Lower lobe of right lung (tissue), 2 donors: ENCODE data around the gene IGFBP3. TPM values are rescaled to one million over a fixed set of nuclear protein-coding genes. Genes with fewer than 3 reads are reported as not detected.
A peak's percentile ranks its signal among the peaks of the same experiment; 100 is the strongest.

Experiments
- ATAC-seq, 2 donors: fragments of 200-7000 bp; cut with Tn5 transposase; one replicate each; pipeline ENCODE4 v1.9.1; 2020 to 2022; ENCODE audit warnings: mild to moderate bottlenecking in 2 of 2, moderate library complexity in 2 of 2
- DNase-seq: peaks from one replicate; pipeline ENCODE4 v3.0.0-alpha.2; 2020
- H3K27ac ChIP-seq: fragments of 200-600 bp; one replicate; pipeline ENCODE4 v1.8.0; 2022
- H3K27me3 ChIP-seq: fragments of 200-600 bp; one replicate; pipeline ENCODE4 v1.8.0; 2022; ENCODE audit warnings: low read depth
- H3K36me3 ChIP-seq: fragments of 200-600 bp; one replicate; pipeline ENCODE4 v1.8.0; 2022; ENCODE audit warnings: mild to moderate bottlenecking
- H3K4me1 ChIP-seq: fragments of 200-600 bp; one replicate; pipeline ENCODE4 v1.8.0; 2022
- H3K4me3 ChIP-seq: fragments of 200-600 bp; one replicate; pipeline ENCODE4 v1.8.0; 2022; ENCODE audit warnings: mild to moderate bottlenecking
- H3K9me3 ChIP-seq: fragments of 200-600 bp; one replicate; pipeline ENCODE4 v1.8.0; 2022
- intact Hi-C: fragments of 100-400 bp; cut with DNase I; formaldehyde crosslinking; loops from one replicate; pipeline ENCODE4 v1.11.0; 2022
- total RNA-seq: library from RNA; stranded (reverse); fragmentation: NEBNext Ultra II Directional; extraction: Animal tissue kit (Norgen Biotek cat#: 25700); gene quantifications from one replicate; pipeline ENCODE4 v1.2.1, GENCODE V29; 2021
- TF ChIP-seq, protein P1 (sequence below): fragments of 200-600 bp; IDR thresholded peaks from one replicate; pipeline ENCODE4 v1.8.0; 2022; ENCODE audit warnings: antibody characterized with exemption, mild to moderate bottlenecking
- donor health status: DM: no; HTN: yes; CAD: no; lungs with severe emphysema.

Gene IGFBP3
- total RNA-seq, 1 donor from 2014 or later = 32.2 TPM

DNA sequence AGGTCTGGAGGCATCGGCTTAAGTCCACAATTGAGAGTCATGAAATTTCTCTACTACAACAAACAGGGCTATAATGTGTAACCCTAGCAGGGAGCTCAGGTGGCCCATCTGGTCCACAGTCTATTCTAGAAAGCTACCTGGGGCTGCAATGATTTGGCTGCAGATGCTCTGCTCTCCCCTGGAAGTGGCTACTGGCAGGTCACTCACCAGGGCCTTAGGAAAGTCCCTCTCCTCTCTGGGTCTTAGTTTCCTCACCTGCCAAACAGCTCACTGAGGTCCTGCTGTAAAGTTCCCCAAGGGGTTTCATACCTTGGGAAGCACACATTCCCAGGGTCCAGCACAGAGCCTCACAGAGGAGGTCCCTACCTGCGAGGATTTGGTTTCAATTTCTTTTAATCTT lies 2.5 kb downstream of the IGFBP3 start:
- H3K27me3 ChIP-seq = peaks cover 51% of the 10 kb centered on the region
- H3K27ac ChIP-seq = no peak overlapping the region
- DNase-seq (no peak), ATAC-seq (no peak)
- TF ChIP-seq, protein P1, sequence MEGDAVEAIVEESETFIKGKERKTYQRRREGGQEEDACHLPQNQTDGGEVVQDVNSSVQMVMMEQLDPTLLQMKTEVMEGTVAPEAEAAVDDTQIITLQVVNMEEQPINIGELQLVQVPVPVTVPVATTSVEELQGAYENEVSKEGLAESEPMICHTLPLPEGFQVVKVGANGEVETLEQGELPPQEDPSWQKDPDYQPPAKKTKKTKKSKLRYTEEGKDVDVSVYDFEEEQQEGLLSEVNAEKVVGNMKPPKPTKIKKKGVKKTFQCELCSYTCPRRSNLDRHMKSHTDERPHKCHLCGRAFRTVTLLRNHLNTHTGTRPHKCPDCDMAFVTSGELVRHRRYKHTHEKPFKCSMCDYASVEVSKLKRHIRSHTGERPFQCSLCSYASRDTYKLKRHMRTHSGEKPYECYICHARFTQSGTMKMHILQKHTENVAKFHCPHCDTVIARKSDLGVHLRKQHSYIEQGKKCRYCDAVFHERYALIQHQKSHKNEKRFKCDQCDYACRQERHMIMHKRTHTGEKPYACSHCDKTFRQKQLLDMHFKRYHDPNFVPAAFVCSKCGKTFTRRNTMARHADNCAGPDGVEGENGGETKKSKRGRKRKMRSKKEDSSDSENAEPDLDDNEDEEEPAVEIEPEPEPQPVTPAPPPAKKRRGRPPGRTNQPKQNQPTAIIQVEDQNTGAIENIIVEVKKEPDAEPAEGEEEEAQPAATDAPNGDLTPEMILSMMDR = no peak
- no peaks in the 10 kb centered on the region for H3K9me3 ChIP-seq
- peaks cover 27% of the 10 kb centered on the region for H3K4me1 ChIP-seq
- intact Hi-C loops = loop anchor here (10.0 kb wide), 1 partner anchor 1266 kb away; no protein-coding TSS in a partner anchor
- no peak overlapping the region for H3K4me3 ChIP-seq
- no peaks in the 10 kb centered on the region for H3K36me3 ChIP-seq

DNA sequence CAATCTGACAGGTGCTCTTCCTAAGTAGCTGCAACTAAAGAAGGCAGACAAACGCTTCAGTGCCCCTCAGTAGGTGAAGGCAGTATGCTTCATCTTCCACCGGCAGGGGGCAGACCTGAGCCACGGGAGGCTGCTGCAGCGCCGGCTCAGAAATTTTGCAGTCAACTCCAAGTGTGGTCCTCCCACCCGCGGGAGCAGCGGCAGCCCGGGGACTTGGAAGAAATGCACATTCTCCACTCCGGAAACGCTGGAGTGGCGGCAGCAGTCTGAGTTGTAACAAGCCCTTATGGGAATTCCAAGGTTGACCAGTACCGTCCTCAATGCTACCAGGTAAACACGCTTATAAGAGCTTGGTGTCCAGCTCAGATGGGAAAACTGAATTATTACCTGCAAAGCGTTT lies 3.4 kb downstream of the IGFBP3 start:
- DNase-seq = peak; percentile 79
- Histone ChIP-seq H3K4me1 (peaks cover 23% of the 10 kb centered on the region), H3K36me3 (no peaks in the 10 kb centered on the region), H3K27ac (no peak overlapping the region), H3K4me3 (peak overlapping the region; percentile 6), H3K27me3 (peaks cover 51% of the 10 kb centered on the region), H3K9me3 (no peaks in the 10 kb centered on the region)
- peak; percentile 62 to 75 for ATAC-seq
- intact Hi-C loops = loop anchor here (10.0 kb wide), 1 partner anchor 1267 kb away; no protein-coding TSS in a partner anchor
- TF ChIP-seq, protein P1 = peak; percentile 95

DNA sequence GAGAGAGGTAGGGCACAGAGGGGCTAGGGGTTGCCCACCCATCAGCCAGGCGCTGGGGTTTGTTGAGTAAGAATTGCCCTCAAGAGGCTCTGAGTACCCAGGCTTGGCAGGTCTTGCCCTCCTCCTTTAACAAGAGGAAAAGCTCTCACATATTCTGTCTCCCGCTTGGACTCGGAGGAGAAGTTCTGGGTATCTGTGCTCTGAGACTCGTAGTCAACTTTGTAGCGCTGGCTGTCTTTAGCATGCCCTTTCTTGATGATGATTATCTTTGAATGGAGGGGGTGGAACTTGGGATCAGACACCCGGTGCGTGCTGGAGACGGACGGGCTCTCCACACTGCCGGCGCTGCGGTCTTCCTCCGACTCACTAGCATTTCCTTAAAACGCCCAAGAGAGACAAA lies 4.0 kb downstream of the IGFBP3 start:
- Histone ChIP-seq H3K27ac (no peak overlapping the region), H3K36me3 (no peaks in the 10 kb centered on the region), H3K4me1 (peaks cover 19% of the 10 kb centered on the region), H3K4me3 (no peak overlapping the region), H3K27me3 (peaks cover 46% of the 10 kb centered on the region), H3K9me3 (no peaks in the 10 kb centered on the region)
- no peak for DNase-seq
- TF ChIP-seq, protein P1 = no peak
- intact Hi-C loops = loop anchor here (10.0 kb wide), 1 partner anchor 1268 kb away; no protein-coding TSS in a partner anchor
- no peak for ATAC-seq

DNA sequence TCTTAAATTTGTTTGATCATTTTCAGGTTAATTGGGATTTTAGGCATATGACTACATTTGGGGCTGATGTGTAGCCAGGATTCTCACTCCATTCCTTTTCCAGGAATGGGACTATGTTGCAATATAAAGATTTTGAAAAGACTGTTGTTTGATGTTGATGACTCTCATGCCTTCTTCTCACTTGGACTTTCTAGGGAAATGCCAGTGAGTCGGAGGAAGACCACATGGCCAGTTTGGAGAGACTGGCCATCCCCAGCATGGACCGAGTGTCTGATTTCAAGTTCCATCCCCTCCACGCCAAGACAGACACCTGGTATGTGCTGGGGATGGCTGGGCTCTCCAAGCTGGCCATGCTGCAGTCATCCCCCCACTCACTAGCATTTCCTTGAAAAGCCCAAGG lies 5.5 kb downstream of the IGFBP3 start:
- intact Hi-C loops = loop anchor here (10.0 kb wide), 1 partner anchor 1269 kb away; no protein-coding TSS in a partner anchor
- Histone ChIP-seq H3K27me3 (peaks cover 33% of the 10 kb centered on the region), H3K4me1 (peaks cover 8% of the 10 kb centered on the region), H3K36me3 (no peaks in the 10 kb centered on the region), H3K27ac (no peak overlapping the region), H3K9me3 (no peaks in the 10 kb centered on the region), H3K4me3 (no peak overlapping the region)
- DNase-seq (no peak), ATAC-seq (no peak)
- TF ChIP-seq, protein P1 = no peak

DNA sequence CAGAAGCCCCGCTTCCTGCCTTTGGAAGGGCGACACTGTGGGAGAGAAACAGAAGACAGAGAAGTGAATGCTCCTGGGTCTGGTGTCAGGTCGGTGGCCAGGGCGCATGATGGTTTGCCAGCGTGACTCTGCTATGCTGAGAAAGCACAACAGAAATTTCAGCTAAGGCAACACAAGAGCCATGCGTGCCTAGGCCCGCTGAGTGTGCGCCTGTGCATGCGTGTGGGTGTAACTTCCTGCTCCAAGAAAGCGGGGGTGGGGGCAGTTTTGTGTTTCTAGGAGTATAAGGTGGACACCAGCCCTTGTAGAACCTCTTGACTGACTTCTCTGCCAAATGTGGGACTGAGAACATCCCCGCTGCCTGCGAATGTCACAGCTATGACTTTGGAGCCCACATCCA lies 6.2 kb downstream of the IGFBP3 start:
- Histone ChIP-seq H3K27me3 (peaks cover 26% of the 10 kb centered on the region), H3K4me1 (peaks cover 8% of the 10 kb centered on the region), H3K9me3 (no peaks in the 10 kb centered on the region), H3K36me3 (no peaks in the 10 kb centered on the region), H3K4me3 (no peak overlapping the region), H3K27ac (no peak overlapping the region)
- ATAC-seq (no peak), DNase-seq (no peak)
- intact Hi-C loops = loop anchor here (10.0 kb wide), 1 partner anchor 1270 kb away; no protein-coding TSS in a partner anchor
- TF ChIP-seq, protein P1 = no peak
